Transverse colon (tissue), 4 donors: ENCODE data around the gene UBAP2. TPM values are rescaled to one million over a fixed set of nuclear protein-coding genes. Genes with fewer than 3 reads are reported as not detected.

ENCODE experiments used
- DNase-seq: peaks from one replicate; pipeline ENCODE4 v3.0.0-alpha.2; 2019
- H3K27ac ChIP-seq, 4 donors: fragments of 200-600 bp; sonication (generic); 2 replicates each; pipeline ENCODE4 v1.5.1; 2016 to 2018; ENCODE audit warnings: inconsistent platforms in 4 of 4
- H3K27me3 ChIP-seq: fragments of 200-600 bp; sonication (generic); 2 replicates; pipeline ENCODE4 v1.5.1; 2017; ENCODE audit warnings: inconsistent platforms
- H3K36me3 ChIP-seq, 4 donors: fragments of 200-600 bp; sonication (generic); 2 replicates each; pipeline ENCODE4 v1.5.1; 2017 to 2019; ENCODE audit warnings: inconsistent platforms in 4 of 4
- H3K4me1 ChIP-seq, 4 donors: fragments of 200-600 bp; sonication (generic); 2 replicates each; pipeline ENCODE4 v1.5.1; 2017 to 2020; ENCODE audit warnings: inconsistent platforms in 4 of 4
- H3K4me3 ChIP-seq, 4 donors: fragments of 200-600 bp; sonication (generic); 1 replicate in 1 of 4; 2 replicates in 3 of 4; pipeline versions ENCODE4 v1.5.1 to v1.6.1; 2017 to 2019; ENCODE audit warnings: inconsistent platforms in 4 of 4
- H3K9me3 ChIP-seq, 2 donors: fragments of 200-600 bp; sonication (generic); 2 replicates each; pipeline ENCODE4 v1.5.1; 2017 to 2019; ENCODE audit warnings: inconsistent platforms in 2 of 2
- EP300 ChIP-seq: sonication (generic); formaldehyde crosslinking; IDR thresholded peaks from one replicate; pipeline ENCODE4 v1.6.1; 2017; ENCODE audit warnings: antibody characterized with exemption, low read depth
- POLR2A ChIP-seq: fragments of 450-650 bp; IDR thresholded peaks from one replicate; pipeline ENCODE4 v1.6.1; 2016; ENCODE audit warnings: antibody characterized with exemption, mild to moderate bottlenecking, moderate library complexity
- POLR2AphosphoS5 ChIP-seq, 3 donors: sonication (generic); formaldehyde crosslinking; IDR thresholded peaks; one replicate each; pipeline ENCODE4 v1.6.1; 2016; ENCODE audit warnings: antibody characterized with exemption in 3 of 3
- WGBS, 2 donors: methylation state at CpG; one replicate each; pipeline ENCODE4 v1.1.5; 2018; ENCODE audit warnings: low coverage in 1 of 2; 5-methylcytosine and 5-hydroxymethylcytosine counted together
- in situ Hi-C, 4 donors: fragments of 200-750 bp; cut with MboI; loops; one replicate each; pipeline versions ENCODE4 v1.15.0 to v1.15.1; 2017; ENCODE audit warnings: low sequenced_read_pairs in 3 of 4, low pct_ligation_motif_present in 1 of 4, low pct_unique_long_range_greater_than_20kb in 1 of 4
- intact Hi-C: fragments of 100-400 bp; cut with DNase I; formaldehyde crosslinking; loops from one replicate; pipeline ENCODE4 v1.15.1; 2023; ENCODE audit warnings: low total_unique reads
- total RNA-seq, 4 donors: library from RNA; depleted of rRNA; stranded (reverse); fragments of >200 nt; gene quantifications; one replicate each; pipeline ENCODE4 v1.1.0, GENCODE V29; 2016
- TF ChIP-seq, protein P1 (sequence below), 5 experiments: fragments of 200-600 bp in 3 of 5; fragments of 450-650 bp in 2 of 5; sonication (generic) in 3 of 5; IDR thresholded peaks; 1 replicate in 2 of 5; 2 replicates in 3 of 5; pipeline ENCODE4 v1.5.1; 2016 to 2017; ENCODE audit warnings: antibody characterized with exemption in 5 of 5, inconsistent platforms in 3 of 5, mild to moderate bottlenecking in 2 of 5, moderate library complexity in 1 of 5

Gene UBAP2
- total RNA-seq, 4 donors from 2014 or later, result 22.5 to 52.1 (median 31.7) TPM

DNA sequence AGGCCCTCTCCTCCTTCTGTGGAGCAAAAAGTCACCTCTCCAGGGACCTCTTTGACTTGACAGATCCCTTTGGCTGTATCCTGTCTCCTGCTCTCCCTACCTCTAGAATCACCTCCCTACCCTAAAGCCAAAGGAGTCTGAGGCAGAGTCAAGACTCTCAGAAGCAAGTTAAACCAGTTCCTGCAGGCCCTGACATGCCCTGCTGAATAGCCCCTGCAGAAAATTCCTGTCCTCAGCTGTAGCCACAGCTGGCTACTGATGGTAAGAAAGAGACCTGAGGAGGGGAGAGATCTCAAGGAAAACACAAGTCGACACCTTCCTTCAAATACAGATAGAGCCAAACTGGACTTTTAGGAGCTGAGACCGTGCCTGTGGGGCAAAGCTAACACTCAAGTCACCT, 23.7 kb upstream of the UBAP2 start:
- intact Hi-C loops (no loop called here), in situ Hi-C loops (loop anchor here in 1 of 4 donors (10.0 kb wide), 1 partner anchor 68 kb away; no protein-coding TSS in a partner anchor)
- Histone ChIP-seq H3K9me3 (no peaks in the 10 kb centered on the region), H3K36me3 (no peaks in the 10 kb centered on the region), H3K27me3 (no peaks in the 10 kb centered on the region), H3K27ac (peak overlapping the region; percentile 58 to 79 (median 70)), H3K4me1 (peaks cover 18 to 24% (median 19%) of the 10 kb centered on the region in 4 donors), H3K4me3 (no peak overlapping the region)
- peak; percentile 9 for DNase-seq
- WGBS, 2 donors, result 87% methylated on average over 2 of the region's 2 CpGs; no CpG with 5 or more reads in 1 of the 2 donors
- TF ChIP-seq EP300 (no peak), POLR2A (no peak), POLR2AphosphoS5 (IDR thresholded peaks at IDR 0.05) (no peak)
- TF ChIP-seq, protein P1, sequence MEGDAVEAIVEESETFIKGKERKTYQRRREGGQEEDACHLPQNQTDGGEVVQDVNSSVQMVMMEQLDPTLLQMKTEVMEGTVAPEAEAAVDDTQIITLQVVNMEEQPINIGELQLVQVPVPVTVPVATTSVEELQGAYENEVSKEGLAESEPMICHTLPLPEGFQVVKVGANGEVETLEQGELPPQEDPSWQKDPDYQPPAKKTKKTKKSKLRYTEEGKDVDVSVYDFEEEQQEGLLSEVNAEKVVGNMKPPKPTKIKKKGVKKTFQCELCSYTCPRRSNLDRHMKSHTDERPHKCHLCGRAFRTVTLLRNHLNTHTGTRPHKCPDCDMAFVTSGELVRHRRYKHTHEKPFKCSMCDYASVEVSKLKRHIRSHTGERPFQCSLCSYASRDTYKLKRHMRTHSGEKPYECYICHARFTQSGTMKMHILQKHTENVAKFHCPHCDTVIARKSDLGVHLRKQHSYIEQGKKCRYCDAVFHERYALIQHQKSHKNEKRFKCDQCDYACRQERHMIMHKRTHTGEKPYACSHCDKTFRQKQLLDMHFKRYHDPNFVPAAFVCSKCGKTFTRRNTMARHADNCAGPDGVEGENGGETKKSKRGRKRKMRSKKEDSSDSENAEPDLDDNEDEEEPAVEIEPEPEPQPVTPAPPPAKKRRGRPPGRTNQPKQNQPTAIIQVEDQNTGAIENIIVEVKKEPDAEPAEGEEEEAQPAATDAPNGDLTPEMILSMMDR (IDR thresholded peaks at IDR 0.05), result no peak

DNA sequence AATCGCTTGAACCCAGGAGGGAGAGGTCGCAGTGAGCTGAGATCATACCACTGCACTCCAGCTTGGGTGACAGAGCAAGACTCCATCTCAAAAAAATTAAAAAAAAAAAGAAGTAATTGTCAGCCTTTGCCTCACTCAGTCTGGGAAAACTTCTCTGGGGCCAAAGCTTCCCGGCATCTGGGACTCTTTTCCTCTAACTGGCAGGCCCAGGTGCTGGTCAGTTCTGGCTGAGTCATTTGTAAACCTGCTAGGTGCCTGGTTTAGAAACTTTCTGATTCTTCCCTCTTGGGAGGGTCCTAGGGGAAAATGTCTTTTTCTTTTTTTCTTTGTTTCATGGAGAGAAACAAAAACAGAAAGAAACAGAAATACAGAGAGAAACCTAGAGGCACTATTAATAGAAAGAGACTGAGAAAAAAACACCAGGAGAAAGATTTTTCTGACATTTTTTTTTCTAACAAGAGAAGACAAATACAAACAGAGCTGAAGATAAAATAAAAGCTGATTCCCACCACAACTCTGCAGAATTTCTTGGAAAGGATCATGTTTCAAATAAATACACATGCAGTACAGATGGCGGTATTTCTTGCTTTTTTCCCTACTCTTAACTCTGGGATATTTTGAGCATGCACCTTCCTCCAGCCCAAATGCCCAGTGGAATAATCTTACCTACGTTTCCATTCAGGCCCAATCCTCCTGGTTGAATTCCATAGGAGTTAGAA, 22.1 kb upstream of the UBAP2 start:
- TF ChIP-seq, protein P1 (IDR thresholded peaks at IDR 0.05), result no peak
- TF ChIP-seq POLR2A (no peak), POLR2AphosphoS5 (IDR thresholded peaks at IDR 0.05) (no peak)
- Histone ChIP-seq H3K27me3 (no peaks in the 10 kb centered on the region), H3K27ac (no peak overlapping the region), H3K4me3 (no peak overlapping the region), H3K9me3 (no peaks in the 10 kb centered on the region), H3K4me1 (peaks cover 18 to 24% (median 19%) of the 10 kb centered on the region in 4 donors), H3K36me3 (no peaks in the 10 kb centered on the region)
- 72 to 82% methylated on average over 3 to 5 of the region's 5 CpGs for whole genome bisulfite sequencing, 2 donors
- DNase-seq, result no peak
- intact Hi-C loops, result no loop called here
- in situ Hi-C loops, result loop anchor here in 1 of 4 donors (10.0 kb wide), 1 partner anchor 66 kb away; no protein-coding TSS in a partner anchor

DNA sequence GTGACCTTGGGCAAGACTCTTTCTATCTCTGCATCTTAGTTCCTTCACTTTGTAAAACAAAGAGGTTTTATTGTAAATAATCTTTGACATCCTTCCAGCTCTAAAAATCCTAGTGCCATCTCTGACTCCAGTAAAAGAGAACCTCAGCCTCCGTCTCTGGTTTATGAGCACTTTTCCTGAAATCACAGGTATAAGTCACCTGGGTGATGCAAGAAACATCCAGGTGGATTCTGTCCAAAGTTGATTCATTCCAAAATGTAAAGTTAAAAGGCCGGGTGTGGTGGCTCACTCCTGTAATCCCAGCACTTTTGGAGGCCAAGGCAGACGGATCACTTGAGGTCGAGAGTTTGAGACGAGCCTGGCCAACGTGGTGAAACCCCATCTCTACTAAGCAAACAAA, 21.1 kb upstream of the UBAP2 start:
- H3K4me1 ChIP-seq, result peaks cover 18 to 24% (median 19%) of the 10 kb centered on the region in 4 donors
- TF ChIP-seq, protein P1 (IDR thresholded peaks at IDR 0.05), result no peak
- TF ChIP-seq POLR2A, result no peak
- no peak for TF ChIP-seq EP300
- TF ChIP-seq POLR2AphosphoS5 (IDR thresholded peaks at IDR 0.05), result no peak
- H3K27me3 ChIP-seq, result no peaks in the 10 kb centered on the region
- WGBS, 2 donors, result 72 to 80% methylated on average over 1 to 6 of the region's 6 CpGs
- H3K27ac ChIP-seq, result no peak overlapping the region
- DNase-seq, result no peak
- intact Hi-C loops (no loop called here), in situ Hi-C loops (loop anchor here in 1 of 4 donors (10.0 kb wide), 1 partner anchor 65 kb away; no protein-coding TSS in a partner anchor)
- no peak overlapping the region for H3K4me3 ChIP-seq
- no peaks in the 10 kb centered on the region for H3K9me3 ChIP-seq
- no peaks in the 10 kb centered on the region for H3K36me3 ChIP-seq

DNA sequence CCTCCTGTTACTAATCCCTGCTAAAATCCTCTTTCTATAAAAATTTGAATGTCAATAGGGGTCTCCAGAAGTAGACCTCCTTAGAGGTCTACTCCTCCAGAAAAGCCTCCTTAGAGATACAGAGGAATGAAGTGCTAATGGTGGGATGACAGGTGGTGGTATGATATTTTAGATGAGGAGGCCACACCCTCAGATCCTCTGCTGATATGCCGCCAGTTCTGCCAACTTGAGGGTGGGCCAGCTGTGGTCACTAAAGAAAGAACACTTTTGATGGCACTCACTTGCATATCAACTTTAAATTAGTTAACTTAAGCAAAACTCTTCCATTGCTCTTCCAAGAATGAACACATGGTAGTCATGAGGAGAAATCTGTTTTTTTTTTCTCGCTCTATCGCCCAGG, 16.9 kb upstream of the UBAP2 start:
- no peak overlapping the region for H3K4me3 ChIP-seq
- intact Hi-C loops, result no loop called here
- no peak overlapping the region for H3K27ac ChIP-seq
- 83 to 87% methylated on average over 2 to 3 of the region's 3 CpGs for WGBS, 2 donors
- no peaks in the 10 kb centered on the region for H3K36me3 ChIP-seq
- H3K9me3 ChIP-seq, result no peaks in the 10 kb centered on the region
- TF ChIP-seq POLR2A (no peak), POLR2AphosphoS5 (IDR thresholded peaks at IDR 0.05) (no peak), EP300 (no peak)
- TF ChIP-seq, protein P1 (IDR thresholded peaks at IDR 0.05), result no peak
- no peak for DNase-seq
- no peaks in the 10 kb centered on the region for H3K4me1 ChIP-seq
- H3K27me3 ChIP-seq, result no peaks in the 10 kb centered on the region
- in situ Hi-C loops, result no loop called here
